ENCODE results near the gene CPLX1.
"Not testable (repeated sequence)": the region's sequence is repeated elsewhere in the genome, so short reads cannot be mapped to it uniquely, and the experiment has no call there.

The CPLX1 gene

DNA sequence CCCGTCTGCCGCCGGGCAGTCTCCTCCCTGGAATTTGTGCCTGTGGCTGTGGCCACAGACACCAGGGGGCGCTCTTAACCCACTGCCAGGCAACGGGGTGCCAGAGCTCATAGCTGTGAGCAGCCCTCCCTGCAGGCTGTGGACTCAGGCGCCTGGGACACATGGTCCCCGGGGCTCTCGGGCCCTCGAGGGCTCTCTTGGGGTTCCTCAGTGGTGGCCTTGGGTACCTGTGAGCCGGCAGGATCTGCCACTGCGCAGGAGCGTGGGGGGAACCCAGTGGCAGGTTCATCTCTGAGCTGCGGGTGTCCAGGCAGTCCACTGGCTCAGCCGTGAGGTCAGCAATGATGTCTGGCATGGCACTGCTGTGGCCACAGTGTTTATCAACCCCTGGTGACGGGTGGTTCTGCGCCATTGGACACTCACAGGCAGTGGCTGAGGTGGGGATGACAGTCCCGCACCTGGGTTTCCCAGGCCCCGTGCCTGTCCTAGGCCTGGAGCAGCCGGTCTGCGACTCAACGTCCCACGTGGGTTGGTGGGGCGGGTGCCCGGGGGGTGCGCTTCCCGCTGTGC is 83.1 kb downstream of the CPLX1 start:
- DNase-seq (ENCODE audit: low spot score): peak; percentile 94

GRCh38 chr4:742096-742741 is 83.7 kb downstream of the CPLX1 start:
- no peak for DNase-seq (ENCODE audit: low spot score)
- TF ChIP-seq, protein P1, sequence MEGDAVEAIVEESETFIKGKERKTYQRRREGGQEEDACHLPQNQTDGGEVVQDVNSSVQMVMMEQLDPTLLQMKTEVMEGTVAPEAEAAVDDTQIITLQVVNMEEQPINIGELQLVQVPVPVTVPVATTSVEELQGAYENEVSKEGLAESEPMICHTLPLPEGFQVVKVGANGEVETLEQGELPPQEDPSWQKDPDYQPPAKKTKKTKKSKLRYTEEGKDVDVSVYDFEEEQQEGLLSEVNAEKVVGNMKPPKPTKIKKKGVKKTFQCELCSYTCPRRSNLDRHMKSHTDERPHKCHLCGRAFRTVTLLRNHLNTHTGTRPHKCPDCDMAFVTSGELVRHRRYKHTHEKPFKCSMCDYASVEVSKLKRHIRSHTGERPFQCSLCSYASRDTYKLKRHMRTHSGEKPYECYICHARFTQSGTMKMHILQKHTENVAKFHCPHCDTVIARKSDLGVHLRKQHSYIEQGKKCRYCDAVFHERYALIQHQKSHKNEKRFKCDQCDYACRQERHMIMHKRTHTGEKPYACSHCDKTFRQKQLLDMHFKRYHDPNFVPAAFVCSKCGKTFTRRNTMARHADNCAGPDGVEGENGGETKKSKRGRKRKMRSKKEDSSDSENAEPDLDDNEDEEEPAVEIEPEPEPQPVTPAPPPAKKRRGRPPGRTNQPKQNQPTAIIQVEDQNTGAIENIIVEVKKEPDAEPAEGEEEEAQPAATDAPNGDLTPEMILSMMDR (IDR thresholded peaks at IDR 0.05; ENCODE audit: extremely low read depth, missing control alignments): no peak

More for the DNA sequence above, 83.1 kb downstream of the CPLX1 start:
- TF ChIP-seq, protein P1 (IDR thresholded peaks at IDR 0.05; ENCODE audit: extremely low read depth, missing control alignments): peak; percentile 76

DNA sequence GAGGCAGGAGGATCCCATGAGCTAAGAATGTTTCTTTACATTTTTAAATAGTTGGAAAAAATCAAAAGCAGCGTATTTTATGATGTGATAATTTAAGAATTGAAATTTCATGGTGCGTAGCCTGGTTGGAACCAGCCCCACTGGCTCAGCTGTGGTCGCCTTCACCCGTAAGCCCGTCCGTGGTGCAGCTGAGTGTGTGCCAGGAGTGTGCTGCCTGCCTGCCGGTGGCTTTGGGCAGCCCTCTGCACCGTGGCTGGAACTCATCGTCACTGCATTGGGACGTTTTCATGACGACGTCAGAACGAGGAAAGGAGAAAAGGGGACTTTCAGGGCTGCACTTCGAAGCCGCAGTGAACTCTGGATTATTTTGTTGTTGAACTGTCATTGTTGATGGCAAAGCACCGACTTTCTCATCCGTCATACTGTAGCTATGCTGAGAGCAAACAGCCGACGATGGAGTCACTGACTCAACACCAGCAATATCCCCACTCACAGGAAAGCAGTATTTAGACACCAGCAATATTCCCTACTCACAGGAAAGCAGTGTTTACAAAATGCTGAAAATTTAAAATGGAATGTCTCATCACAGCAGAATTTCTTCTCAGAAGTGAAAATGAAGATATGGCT is 85.2 kb downstream of the CPLX1 start:
- TF ChIP-seq, protein P1 (IDR thresholded peaks at IDR 0.05; ENCODE audit: extremely low read depth, missing control alignments): no peak
- DNase-seq (ENCODE audit: low spot score): no peak

GRCh38 chr4:740011-740410 is 85.9 kb downstream of the CPLX1 start:
- no peak for DNase-seq (ENCODE audit: low spot score)
- TF ChIP-seq, protein P1 (IDR thresholded peaks at IDR 0.05; ENCODE audit: extremely low read depth, missing control alignments): no peak

DNA sequence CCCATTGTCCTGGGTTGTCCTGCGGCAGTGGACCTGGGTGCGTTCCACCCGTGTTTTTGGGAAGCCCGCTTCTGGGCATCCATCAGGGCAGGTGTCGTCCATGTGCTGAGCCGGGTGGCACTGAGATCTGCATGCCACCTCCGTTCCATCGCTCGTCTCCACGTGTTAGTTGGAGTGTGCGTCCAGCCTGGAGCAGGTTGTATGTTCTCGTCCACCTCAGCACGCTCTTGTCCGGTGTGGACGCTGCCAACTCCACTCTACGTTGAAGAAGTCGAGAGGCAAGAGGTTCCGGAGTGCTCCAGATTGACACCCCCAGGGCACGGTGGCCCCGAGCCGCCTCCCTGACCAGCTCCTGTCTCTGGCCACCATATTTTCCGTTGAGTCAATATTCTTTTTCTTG is 86.4 kb downstream of the CPLX1 start:
- TF ChIP-seq, protein P1 (IDR thresholded peaks at IDR 0.05; ENCODE audit: extremely low read depth, missing control alignments): no peak
- DNase-seq (ENCODE audit: low spot score): no peak

- no peak for DNase-seq (ENCODE audit: low spot score)
- TF ChIP-seq, protein P1 (IDR thresholded peaks at IDR 0.05; ENCODE audit: extremely low read depth, missing control alignments): no peak
Observed at GRCh38 chr4:738781-739280, 87.1 kb downstream of the CPLX1 start.

DNA sequence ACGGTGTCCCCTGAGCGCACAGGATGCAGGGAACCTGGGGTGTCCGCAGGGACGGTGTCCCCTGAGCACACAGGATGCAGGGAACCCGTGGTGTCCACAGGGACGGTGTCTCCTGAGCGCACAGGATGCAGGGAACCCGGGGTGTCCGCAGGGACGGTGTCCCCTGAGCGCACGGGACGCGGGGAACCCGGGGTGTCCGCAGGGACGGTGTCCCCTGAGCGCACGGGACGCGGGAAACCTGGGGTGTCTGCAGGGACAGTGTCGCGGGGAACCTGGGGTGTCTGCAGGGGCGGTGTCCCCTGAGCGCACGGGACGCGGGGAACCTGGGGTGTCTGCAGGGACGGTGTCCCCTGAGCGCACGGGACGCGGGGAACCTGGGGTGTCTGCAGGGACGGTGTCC is 89.4 kb downstream of the CPLX1 start:
- DNase-seq (ENCODE audit: low spot score): not testable (repeated sequence)

All from GM20000 (cell line).